Retinal pigment epithelial cell (primary cell): ENCODE data around the gene SS18L1.

Experiments
- DNase-seq: peaks from one replicate; pipeline ENCODE4 v3.0.0-alpha.2; 2010; ENCODE audit warnings: low read depth
- H3K4me3 ChIP-seq: 2 replicates; pipeline ENCODE4 v1.5.1; 2011; ENCODE audit warnings: mild to moderate bottlenecking, low read length, control low read depth, moderate library complexity
- TF ChIP-seq, protein P1 (sequence below): conservative IDR thresholded peaks from 2 replicates; pipeline ENCODE4 v1.5.1; 2011; ENCODE audit warnings: low read depth, low read length, control low read depth, inconsistent platforms

Gene SS18L1

DNA sequence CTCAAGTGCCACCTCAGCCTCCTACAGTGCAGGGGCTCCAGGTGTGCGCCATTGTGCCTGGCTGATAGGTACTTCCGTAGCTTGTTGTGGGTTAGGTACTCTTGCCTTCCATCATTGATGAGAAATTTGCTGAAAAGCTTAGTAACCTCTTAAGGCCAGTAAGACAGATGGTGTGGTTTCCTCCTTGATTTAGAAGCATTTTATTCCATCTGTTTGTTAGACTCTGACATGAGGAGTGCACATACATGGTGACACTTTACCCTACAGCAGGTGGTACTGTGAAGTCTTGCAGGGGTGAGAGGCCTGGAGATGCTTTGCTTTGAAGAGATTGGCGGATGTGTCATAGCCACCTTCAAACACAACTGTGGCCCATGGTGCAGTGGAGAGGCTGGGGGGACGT lies 24.5 kb downstream of the SS18L1 start:
- TF ChIP-seq, protein P1, sequence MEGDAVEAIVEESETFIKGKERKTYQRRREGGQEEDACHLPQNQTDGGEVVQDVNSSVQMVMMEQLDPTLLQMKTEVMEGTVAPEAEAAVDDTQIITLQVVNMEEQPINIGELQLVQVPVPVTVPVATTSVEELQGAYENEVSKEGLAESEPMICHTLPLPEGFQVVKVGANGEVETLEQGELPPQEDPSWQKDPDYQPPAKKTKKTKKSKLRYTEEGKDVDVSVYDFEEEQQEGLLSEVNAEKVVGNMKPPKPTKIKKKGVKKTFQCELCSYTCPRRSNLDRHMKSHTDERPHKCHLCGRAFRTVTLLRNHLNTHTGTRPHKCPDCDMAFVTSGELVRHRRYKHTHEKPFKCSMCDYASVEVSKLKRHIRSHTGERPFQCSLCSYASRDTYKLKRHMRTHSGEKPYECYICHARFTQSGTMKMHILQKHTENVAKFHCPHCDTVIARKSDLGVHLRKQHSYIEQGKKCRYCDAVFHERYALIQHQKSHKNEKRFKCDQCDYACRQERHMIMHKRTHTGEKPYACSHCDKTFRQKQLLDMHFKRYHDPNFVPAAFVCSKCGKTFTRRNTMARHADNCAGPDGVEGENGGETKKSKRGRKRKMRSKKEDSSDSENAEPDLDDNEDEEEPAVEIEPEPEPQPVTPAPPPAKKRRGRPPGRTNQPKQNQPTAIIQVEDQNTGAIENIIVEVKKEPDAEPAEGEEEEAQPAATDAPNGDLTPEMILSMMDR = no peak
- H3K4me3 ChIP-seq = no peak overlapping the region
- no peak for DNase-seq

DNA sequence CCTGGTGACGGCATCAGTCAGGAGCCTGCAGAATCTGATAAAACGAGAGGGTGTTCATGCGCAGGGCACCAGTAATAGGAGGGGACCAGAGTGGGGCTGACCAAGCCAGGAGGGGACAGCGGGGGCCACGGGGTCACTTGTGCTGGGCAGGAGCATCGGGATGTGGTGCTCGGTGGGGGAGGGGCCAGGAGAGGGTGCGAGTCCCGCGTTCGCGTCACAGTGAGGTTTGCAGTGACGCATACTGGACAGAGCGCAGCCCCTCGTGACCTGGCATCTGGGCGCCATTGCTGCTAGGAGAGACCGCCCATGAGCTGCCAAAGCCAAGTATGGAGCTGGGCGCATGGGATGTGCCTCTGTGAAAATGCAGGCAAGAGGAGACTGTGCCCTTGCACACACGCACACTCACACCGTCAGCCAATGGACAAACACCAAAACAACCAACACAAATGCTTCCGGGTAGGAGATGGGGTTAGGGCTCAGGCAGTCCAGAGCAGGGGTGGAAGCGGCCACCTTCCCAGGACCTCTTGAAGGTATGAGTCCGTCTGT lies 25.4 kb downstream of the SS18L1 start:
- TF ChIP-seq, protein P1 = no peak
- no peak for DNase-seq
- H3K4me3 ChIP-seq = no peak overlapping the region

DNA sequence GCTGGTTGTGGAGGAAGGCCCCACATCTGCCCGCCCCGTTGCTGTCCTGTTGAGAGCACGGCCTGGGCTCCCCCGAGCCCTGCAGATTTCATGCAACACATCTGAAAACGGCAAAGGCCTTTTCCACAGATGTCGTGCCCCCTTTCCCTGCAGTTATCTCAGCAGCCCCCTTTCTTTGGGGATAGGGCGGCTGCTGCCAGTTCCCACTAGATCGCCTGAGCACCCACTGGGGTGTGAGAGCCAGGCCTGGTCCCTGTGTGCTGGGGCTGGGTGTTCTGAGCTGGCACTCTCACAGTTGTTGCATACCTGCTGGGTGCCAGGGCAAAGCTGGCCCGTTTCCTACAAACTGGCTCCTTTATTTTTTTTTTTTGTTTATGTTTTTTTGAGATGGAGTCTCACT lies 27.0 kb downstream of the SS18L1 start:
- no peak for DNase-seq
- no peak overlapping the region for H3K4me3 ChIP-seq
- TF ChIP-seq, protein P1 = no peak

DNA sequence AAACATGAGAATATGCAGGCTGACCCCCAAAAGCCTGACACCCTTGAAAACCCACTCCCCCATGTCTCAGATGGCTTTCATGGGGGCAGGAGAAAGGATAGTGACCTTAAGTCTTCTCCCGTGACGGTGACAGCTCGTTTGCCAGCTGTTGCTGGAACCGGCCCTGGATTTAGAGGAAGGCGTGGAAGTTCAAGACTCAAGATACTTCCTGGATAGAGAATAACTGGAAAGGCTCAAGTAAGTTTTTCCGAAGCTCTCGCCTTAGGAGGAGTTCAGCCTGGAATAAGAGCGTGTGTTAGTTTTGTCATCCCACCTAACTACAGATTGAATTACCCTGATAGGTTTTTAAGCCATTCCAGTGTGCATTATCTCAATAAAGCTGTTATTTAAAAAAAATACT lies 27.7 kb downstream of the SS18L1 start:
- TF ChIP-seq, protein P1 = no peak
- H3K4me3 ChIP-seq = no peak overlapping the region
- no peak for DNase-seq

DNA sequence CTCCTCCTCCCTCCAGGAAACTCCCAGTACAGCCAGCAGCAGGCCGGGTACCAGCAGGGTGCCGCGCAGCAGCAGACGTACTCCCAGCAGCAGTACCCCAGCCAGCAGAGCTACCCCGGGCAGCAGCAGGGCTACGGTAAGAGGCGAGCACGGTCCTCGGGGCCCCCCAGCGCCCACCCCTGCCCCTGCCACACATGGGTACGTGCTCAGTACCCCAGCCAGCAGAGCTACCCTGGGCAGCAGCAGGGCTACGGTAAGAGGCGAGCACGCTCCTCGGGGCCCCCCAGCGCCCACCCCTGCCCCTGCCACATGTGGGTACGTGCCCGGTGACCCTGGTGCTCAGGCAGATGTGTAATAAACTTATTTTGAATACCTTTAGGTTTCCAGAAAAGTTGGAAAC lies 29.1 kb downstream of the SS18L1 start:
- DNase-seq = no peak
- H3K4me3 ChIP-seq = no peak overlapping the region
- TF ChIP-seq, protein P1 = no peak

DNA sequence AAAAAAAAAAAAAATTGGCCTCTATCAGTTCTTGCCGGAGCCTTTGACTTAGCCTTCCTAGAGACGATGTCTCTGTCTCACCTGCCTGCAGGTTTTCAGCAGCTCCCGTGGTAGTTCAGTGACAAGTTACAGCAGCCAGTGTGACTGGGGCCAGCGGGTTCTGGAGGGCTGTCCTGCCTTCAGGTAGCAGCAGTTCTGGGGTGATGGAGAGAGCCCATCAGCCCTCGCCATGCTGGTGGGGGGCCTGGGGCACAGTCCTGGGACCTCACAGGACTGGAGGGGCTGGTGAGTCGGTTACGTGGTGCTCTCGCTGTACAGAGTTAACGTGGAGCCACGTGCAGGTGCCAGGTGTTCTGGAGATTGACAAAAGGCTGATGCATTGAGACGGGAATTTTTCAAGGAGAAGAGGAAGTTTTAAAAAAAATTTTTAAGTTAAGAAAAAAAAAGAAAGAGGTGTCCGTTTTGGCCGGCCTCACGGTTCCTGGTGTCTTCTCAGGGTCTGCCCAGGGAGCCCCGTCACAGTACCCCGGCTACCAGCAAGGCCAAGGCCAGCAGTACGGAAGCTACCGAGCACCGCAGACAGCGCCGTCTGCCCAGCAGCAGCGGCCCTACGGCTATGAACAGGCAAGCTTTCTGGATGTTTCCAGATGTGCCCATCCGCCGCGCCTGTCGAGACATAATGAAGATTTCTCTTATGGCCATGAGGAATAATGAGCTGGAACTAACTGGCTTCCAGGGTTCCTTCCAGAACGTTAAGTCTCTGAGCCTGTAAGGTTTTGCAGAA lies 30.6 kb downstream of the SS18L1 start:
- TF ChIP-seq, protein P1 = no peak

More for the DNA sequence above, 30.6 kb downstream of the SS18L1 start:
- no peak for DNase-seq
- H3K4me3 ChIP-seq = no peak overlapping the region
